Panc1 (cell line): Measurements from ENCODE around the gene TMEM132E. TPM values are rescaled to one million over a fixed set of nuclear protein-coding genes. Genes with fewer than 3 reads are reported as not detected.

ENCODE experiments used
- ATAC-seq: fragments of 200-7000 bp; cut with Tn5 transposase; 2 replicates; pipeline ENCODE4 v1.9.1; 2020; ENCODE audit warnings: mild to moderate bottlenecking, moderate library complexity
- BruUV-seq: library from RNA; stranded (reverse); fragments of 400-500 nt; replicated peaks from 2 replicates; lab custom pipeline; 2021; lab: Mats Ljungman, UMichigan
- CTCF ChIA-PET: fragments of 300-600 bp; sonication (Branson Sonifier 250); formaldehyde crosslinking; loops from one replicate; lab custom pipeline; 2022; ENCODE audit warnings: antibody characterized with exemption; lab: Charles Lee
- POLR2A ChIA-PET: fragments of 300-600 bp; sonication (Branson Sonifier 250); formaldehyde crosslinking; loops from one replicate; lab custom pipeline; 2022; ENCODE audit warnings: antibody characterized with exemption; lab: Charles Lee
- DNase-seq: peaks from one replicate; pipeline ENCODE4 v3.0.0-alpha.2; 2010; ENCODE audit warnings: low read depth, low spot score
- H3K27ac ChIP-seq: 2 replicates; pipeline ENCODE4 v1.5.1; 2011; ENCODE audit warnings: mild to moderate bottlenecking, low read length, inconsistent platforms
- H3K27me3 ChIP-seq: fragments of 200-500 bp; sonication (Bioruptor generic); 2 replicates; pipeline ENCODE4 v1.6.0; 2014; ENCODE audit warnings: low read length, inconsistent platforms; ENCODE audit not compliant: control insufficient read depth, insufficient read depth
- H3K36me3 ChIP-seq: fragments of 200-500 bp; sonication (Bioruptor generic); 2 replicates; pipeline ENCODE4 v1.5.1; 2014; ENCODE audit warnings: inconsistent platforms, mild to moderate bottlenecking, low read length, moderate library complexity; ENCODE audit not compliant: control insufficient read depth, insufficient read depth
- H3K4me1 ChIP-seq: 2 replicates; pipeline ENCODE4 v1.5.1; 2011; ENCODE audit warnings: inconsistent platforms, mild to moderate bottlenecking, low read length, moderate library complexity; ENCODE audit not compliant: control insufficient read depth, insufficient read depth
- H3K4me3 ChIP-seq, 2 experiments: 2 replicates each; pipeline ENCODE4 v1.5.1; 2011 to 2012; ENCODE audit warnings: low read depth in 2 of 2, low read length in 2 of 2, mild to moderate bottlenecking in 2 of 2, inconsistent platforms in 1 of 2, moderate library complexity in 1 of 2
- H3K9me3 ChIP-seq: fragments of 200-500 bp; sonication (Bioruptor generic); 2 replicates; pipeline ENCODE4 v1.5.1; 2014; ENCODE audit warnings: low read depth, mild to moderate bottlenecking, inconsistent platforms, low read length, moderate library complexity; ENCODE audit not compliant: control insufficient read depth, insufficient read depth
- CTCF ChIP-seq: fragments of 450-650 bp; IDR thresholded peaks from 2 replicates; pipeline ENCODE4 v1.5.1; 2017; ENCODE audit warnings: mild to moderate bottlenecking
- POLR2AphosphoS5 ChIP-seq: IDR thresholded peaks from 2 replicates; pipeline ENCODE4 v1.6.1; 2012; ENCODE audit warnings: mild to moderate bottlenecking, low read depth, low read length, moderate library complexity
- SIN3A ChIP-seq: IDR thresholded peaks from 2 replicates; pipeline ENCODE4 v1.6.1; 2012; ENCODE audit warnings: low read depth, mild to moderate bottlenecking, low read length, moderate library complexity, borderline replicate concordance; ENCODE audit not compliant: insufficient read depth
- TCF7L2 ChIP-seq: IDR thresholded peaks from 2 replicates; pipeline ENCODE4 v1.6.1; 2011; ENCODE audit warnings: mild to moderate bottlenecking, low read depth, low read length, inconsistent platforms
- in situ Hi-C: cut with HindIII; loops from 2 replicates; pipeline ENCODE4 v1.10.0; 2016; ENCODE audit warnings: low sequenced_read_pairs, low pct_unique_long_range_greater_than_20kb
- intact Hi-C: fragments of 100-400 bp; cut with micrococcal nuclease; formaldehyde crosslinking; loops from one replicate; pipeline ENCODE4 v1.10.0; 2022; ENCODE audit not compliant: unreplicated experiment
- total RNA-seq: library from RNA; stranded (reverse); gene quantifications from one replicate; pipeline ENCODE4 v1.2.1, GENCODE V29; 2021; ENCODE audit not compliant: unreplicated experiment
- TF ChIP-seq, protein P1 (sequence below), 2 experiments: IDR thresholded peaks; 2 replicates each; pipeline ENCODE4 v1.6.1; 2011 to 2012; ENCODE audit warnings: low read depth in 2 of 2, control low read depth in 1 of 2, low read length in 1 of 2, mild to moderate bottlenecking in 1 of 2, moderate library complexity in 1 of 2; ENCODE audit not compliant: insufficient read depth in 1 of 2

TMEM132E gene
- total RNA-seq, 1 experiment from 2014 or later, result not detected

- ATAC-seq, result no peak
- intact Hi-C loops (no loop called here), in situ Hi-C loops (no loop called here)
- ChIA-PET POLR2A (no interaction called here), CTCF (interaction anchor here (0.7 kb wide), 1 partner anchor 210 kb away, joined by 6 read pairs; no protein-coding TSS in a partner anchor)
- Histone ChIP-seq H3K27me3 (peaks cover 8% of the 10 kb centered on the region; the same call in 1 of the 2 replicates), H3K27ac (no peak overlapping the region), H3K9me3 (no peaks in the 10 kb centered on the region), H3K4me3 (no peak overlapping the region), H3K4me1 (no peaks in the 10 kb centered on the region), H3K36me3 (no peaks in the 10 kb centered on the region)
- TF ChIP-seq TCF7L2 (no peak), POLR2AphosphoS5 (no peak), CTCF (no peak), SIN3A (no peak)
- DNase-seq, result no peak
- BruUV-seq, result no TSS peak
These were observed 44.7 kb downstream of the TMEM132E start for GRCh38 chr17:34623856-34624766.

DNA sequence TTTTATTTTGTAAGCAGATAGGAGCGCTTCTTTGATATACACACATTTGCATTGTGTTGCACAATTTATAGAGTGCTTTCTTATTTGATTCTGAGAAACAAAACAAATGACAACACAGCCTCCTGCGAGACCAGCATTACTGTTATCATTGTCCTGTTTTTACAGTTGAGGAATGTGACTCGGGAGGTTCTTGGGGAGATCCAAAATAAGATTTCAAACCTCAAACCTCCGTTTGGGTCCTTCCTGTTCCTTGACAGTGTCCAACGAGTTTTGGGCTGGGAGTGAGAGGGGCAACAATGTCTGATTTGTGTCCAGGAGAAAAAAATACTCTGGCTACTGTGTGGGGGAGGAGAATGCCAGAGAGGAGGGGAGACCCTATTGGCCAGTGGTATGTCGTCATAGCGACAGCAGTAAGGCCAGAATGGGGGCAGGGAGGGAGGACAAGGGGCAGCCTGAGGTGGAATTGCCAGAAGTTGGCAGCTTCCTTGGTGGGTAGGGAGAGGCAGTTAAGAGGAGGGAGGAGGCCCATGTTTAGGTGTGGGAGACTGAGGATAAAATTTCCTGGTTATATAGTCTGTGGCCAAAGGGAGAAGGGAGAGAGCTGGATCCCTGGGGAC is 45.5 kb downstream of the TMEM132E start:
- H3K4me3 ChIP-seq, result no peak overlapping the region
- no peaks in the 10 kb centered on the region for H3K4me1 ChIP-seq
- DNase-seq (no peak), ATAC-seq (no peak)
- H3K9me3 ChIP-seq, result no peaks in the 10 kb centered on the region
- H3K27me3 ChIP-seq, result peaks cover 8% of the 10 kb centered on the region; the same call in 1 of the 2 replicates
- ChIA-PET POLR2A (no interaction called here), CTCF (interaction anchor here (0.7 kb wide), 1 partner anchor 211 kb away, joined by 6 read pairs; no protein-coding TSS in a partner anchor)
- no TSS peak for BruUV-seq
- TF ChIP-seq CTCF (no peak), TCF7L2 (no peak), POLR2AphosphoS5 (no peak)
- TF ChIP-seq, protein P1, sequence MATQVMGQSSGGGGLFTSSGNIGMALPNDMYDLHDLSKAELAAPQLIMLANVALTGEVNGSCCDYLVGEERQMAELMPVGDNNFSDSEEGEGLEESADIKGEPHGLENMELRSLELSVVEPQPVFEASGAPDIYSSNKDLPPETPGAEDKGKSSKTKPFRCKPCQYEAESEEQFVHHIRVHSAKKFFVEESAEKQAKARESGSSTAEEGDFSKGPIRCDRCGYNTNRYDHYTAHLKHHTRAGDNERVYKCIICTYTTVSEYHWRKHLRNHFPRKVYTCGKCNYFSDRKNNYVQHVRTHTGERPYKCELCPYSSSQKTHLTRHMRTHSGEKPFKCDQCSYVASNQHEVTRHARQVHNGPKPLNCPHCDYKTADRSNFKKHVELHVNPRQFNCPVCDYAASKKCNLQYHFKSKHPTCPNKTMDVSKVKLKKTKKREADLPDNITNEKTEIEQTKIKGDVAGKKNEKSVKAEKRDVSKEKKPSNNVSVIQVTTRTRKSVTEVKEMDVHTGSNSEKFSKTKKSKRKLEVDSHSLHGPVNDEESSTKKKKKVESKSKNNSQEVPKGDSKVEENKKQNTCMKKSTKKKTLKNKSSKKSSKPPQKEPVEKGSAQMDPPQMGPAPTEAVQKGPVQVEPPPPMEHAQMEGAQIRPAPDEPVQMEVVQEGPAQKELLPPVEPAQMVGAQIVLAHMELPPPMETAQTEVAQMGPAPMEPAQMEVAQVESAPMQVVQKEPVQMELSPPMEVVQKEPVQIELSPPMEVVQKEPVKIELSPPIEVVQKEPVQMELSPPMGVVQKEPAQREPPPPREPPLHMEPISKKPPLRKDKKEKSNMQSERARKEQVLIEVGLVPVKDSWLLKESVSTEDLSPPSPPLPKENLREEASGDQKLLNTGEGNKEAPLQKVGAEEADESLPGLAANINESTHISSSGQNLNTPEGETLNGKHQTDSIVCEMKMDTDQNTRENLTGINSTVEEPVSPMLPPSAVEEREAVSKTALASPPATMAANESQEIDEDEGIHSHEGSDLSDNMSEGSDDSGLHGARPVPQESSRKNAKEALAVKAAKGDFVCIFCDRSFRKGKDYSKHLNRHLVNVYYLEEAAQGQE (IDR thresholded peaks at IDR 0.05; ENCODE audit: insufficient read depth in 1 of 2, low read depth in 2 of 2, low read length in 1 of 2), result no peak
- intact Hi-C loops (no loop called here), in situ Hi-C loops (no loop called here)
- H3K36me3 ChIP-seq, result no peaks in the 10 kb centered on the region
- no peak overlapping the region for H3K27ac ChIP-seq
